Caco-2 (cell line): Measurements from ENCODE around the gene VWA3B. TPM values are rescaled to one million over a fixed set of nuclear protein-coding genes. Genes with fewer than 3 reads are reported as not detected.

Experiments
- BruUV-seq: library from RNA; stranded (reverse); fragments of 400-500 nt; replicated peaks from 2 replicates; lab custom pipeline; 2021; lab: Mats Ljungman, UMichigan
- CTCF ChIA-PET: fragments of 300-600 bp; sonication (Branson Sonifier 250); formaldehyde crosslinking; loops from one replicate; lab custom pipeline; 2022; ENCODE audit warnings: antibody characterized with exemption; lab: Charles Lee
- POLR2A ChIA-PET: fragments of 300-600 bp; sonication (Branson Sonifier 250); formaldehyde crosslinking; loops from one replicate; lab custom pipeline; 2022; ENCODE audit warnings: antibody characterized with exemption; lab: Charles Lee
- DNase-seq, 2 experiments: peaks; one replicate each; pipeline versions ENCODE4 v3.0.0 to v3.0.0-alpha.2; 2020 to 2022
- H3K27me3 ChIP-seq: replicated peaks from 2 replicates; pipeline ENCODE4 v1.6.0; 2011; ENCODE audit warnings: low read length; ENCODE audit not compliant: control insufficient read depth, insufficient read depth
- H3K36me3 ChIP-seq: 2 replicates; pipeline ENCODE4 v1.5.1; 2011; ENCODE audit warnings: low read length; ENCODE audit not compliant: control insufficient read depth, insufficient read depth
- H3K4me1 ChIP-seq: fragments of 250-450 bp; sonication (Bioruptor Pico); 2 replicates; pipeline ENCODE4 v1.5.1; 2020; ENCODE audit warnings: mild to moderate bottlenecking
- H3K4me3 ChIP-seq: 2 replicates; pipeline ENCODE4 v1.5.1; 2011; ENCODE audit warnings: low read depth, mild to moderate bottlenecking, control low read depth, low read length
- H3K9me3 ChIP-seq: fragments of 250-450 bp; sonication (Bioruptor Pico); 2 replicates; pipeline ENCODE4 v1.5.1; 2020; ENCODE audit warnings: mild to moderate bottlenecking, moderate library complexity
- H3K27ac Mint-ChIP-seq: one replicate; pipeline ENCODE4 v1.8.0; 2022; ENCODE audit warnings: mixed read lengths; ENCODE audit not compliant: unreplicated experiment
- H3K27me3 Mint-ChIP-seq: one replicate; pipeline ENCODE4 v1.8.0; 2022; ENCODE audit warnings: mixed read lengths; ENCODE audit not compliant: insufficient read depth, unreplicated experiment
- H3K36me3 Mint-ChIP-seq: one replicate; pipeline ENCODE4 v1.8.0; 2022; ENCODE audit warnings: mild to moderate bottlenecking, mixed read lengths; ENCODE audit not compliant: insufficient read depth, unreplicated experiment
- H3K4me1 Mint-ChIP-seq: one replicate; pipeline ENCODE4 v1.8.0; 2022; ENCODE audit warnings: low read depth, mixed read lengths; ENCODE audit not compliant: unreplicated experiment
- H3K4me3 Mint-ChIP-seq: one replicate; pipeline ENCODE4 v1.8.0; 2022; ENCODE audit warnings: mild to moderate bottlenecking, moderate library complexity, mixed read lengths; ENCODE audit not compliant: unreplicated experiment
- H3K9me3 Mint-ChIP-seq: one replicate; pipeline ENCODE4 v1.8.0; 2022; ENCODE audit warnings: mixed read lengths; ENCODE audit not compliant: unreplicated experiment
- CTCF ChIP-seq, 2 experiments: fragments of 200-600 bp in 1 of 2; IDR thresholded peaks; 1 replicate in 1 of 2; 2 replicates in 1 of 2; pipeline versions ENCODE4 v1.5.1 to v1.8.0; 2011 to 2022; ENCODE audit warnings: antibody characterized with exemption in 1 of 2, control low read depth in 1 of 2, inconsistent platforms in 1 of 2, low read depth in 1 of 2, low read length in 1 of 2, mild to moderate bottlenecking in 1 of 2, moderate library complexity in 1 of 2; ENCODE audit not compliant: insufficient read depth in 1 of 2, severe bottlenecking in 1 of 2, unreplicated experiment in 1 of 2
- intact Hi-C: fragments of 100-400 bp; cut with micrococcal nuclease; formaldehyde crosslinking; loops from one replicate; pipeline ENCODE4 v1.10.0; 2022; ENCODE audit not compliant: unreplicated experiment
- total RNA-seq: library from RNA; stranded (reverse); gene quantifications from 2 replicates; pipeline ENCODE4 v1.2.3, GENCODE V29; 2022

Gene VWA3B
- total RNA-seq, 1 experiment from 2014 or later: not detected

- Mint-ChIP-seq H3K27ac (no peak overlapping the region), H3K4me1 (no peaks in the 10 kb centered on the region), H3K36me3 (no peaks in the 10 kb centered on the region), H3K27me3 (peaks cover 21% of the 10 kb centered on the region), H3K9me3 (no peaks in the 10 kb centered on the region), H3K4me3 (no peak overlapping the region)
- no peak overlapping the region for H3K4me3 ChIP-seq
- no peak for DNase-seq
- intact Hi-C loops: no loop called here
- POLR2A ChIA-PET: no interaction called here
- CTCF ChIA-PET: no interaction called here
- TF ChIP-seq CTCF (IDR thresholded peaks at IDR 0.05; ENCODE audit: insufficient read depth in 1 of 2, low read depth in 1 of 2, low read length in 1 of 2, severe bottlenecking in 1 of 2, unreplicated experiment in 1 of 2): no peak
- no peaks in the 10 kb centered on the region for H3K9me3 ChIP-seq
- no peaks in the 10 kb centered on the region for H3K27me3 ChIP-seq
- H3K4me1 ChIP-seq: no peaks in the 10 kb centered on the region
- no peaks in the 10 kb centered on the region for H3K36me3 ChIP-seq
- BruUV-seq: no TSS peak
These were observed 247.6 kb downstream of the VWA3B start for GRCh38 chr2:98334439-98335078.

DNA sequence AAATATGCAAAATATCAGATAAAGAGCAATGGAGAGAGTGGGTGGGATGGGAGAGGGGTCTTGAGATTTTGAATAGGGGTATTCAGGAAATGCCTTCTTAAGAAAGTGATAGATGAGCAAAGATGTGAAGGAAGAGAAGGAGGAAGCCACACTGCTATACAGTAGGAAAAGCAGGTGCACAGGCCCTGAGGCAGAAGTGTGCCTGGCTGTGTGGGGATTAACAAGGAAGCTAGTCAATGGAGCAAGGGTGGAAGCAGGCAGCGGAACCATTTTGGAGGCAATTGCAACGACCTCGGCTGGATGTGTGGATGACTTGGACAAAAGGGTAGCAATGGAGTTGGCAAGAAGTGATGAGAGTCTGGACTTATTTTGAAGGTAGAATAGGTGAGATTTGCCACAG lies 248.3 kb downstream of the VWA3B start:
- Mint-ChIP-seq H3K4me1 (no peaks in the 10 kb centered on the region), H3K4me3 (no peak overlapping the region), H3K27me3 (peaks cover 23% of the 10 kb centered on the region), H3K36me3 (no peaks in the 10 kb centered on the region), H3K9me3 (no peaks in the 10 kb centered on the region), H3K27ac (no peak overlapping the region)
- no peak for TF ChIP-seq CTCF (IDR thresholded peaks at IDR 0.05; ENCODE audit: insufficient read depth in 1 of 2, low read depth in 1 of 2, low read length in 1 of 2, severe bottlenecking in 1 of 2, unreplicated experiment in 1 of 2)
- H3K27me3 ChIP-seq: no peaks in the 10 kb centered on the region
- no peaks in the 10 kb centered on the region for H3K4me1 ChIP-seq
- no peaks in the 10 kb centered on the region for H3K9me3 ChIP-seq
- DNase-seq: no peak
- BruUV-seq: no TSS peak
- ChIA-PET CTCF (no interaction called here), POLR2A (no interaction called here)
- no peaks in the 10 kb centered on the region for H3K36me3 ChIP-seq
- intact Hi-C loops: no loop called here
- no peak overlapping the region for H3K4me3 ChIP-seq

DNA sequence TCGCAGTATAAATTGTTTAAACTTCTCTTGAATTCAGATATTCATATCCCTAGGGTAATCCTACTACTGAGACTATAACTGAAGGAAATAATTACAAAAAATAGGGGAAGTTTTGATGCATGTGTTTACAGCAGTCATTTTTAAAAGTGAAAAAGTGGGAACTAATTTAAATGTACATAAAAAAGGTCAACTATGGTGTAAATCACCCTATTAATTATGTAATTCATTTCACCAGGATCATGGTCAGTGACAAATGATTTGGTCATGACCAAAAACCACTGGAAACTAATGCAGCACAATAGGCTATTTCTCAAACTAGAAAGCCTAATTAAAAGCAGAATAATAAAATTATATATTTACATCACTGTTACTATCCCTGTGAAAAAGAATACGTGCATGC lies 254.3 kb downstream of the VWA3B start:
- H3K27ac Mint-ChIP-seq: no peak overlapping the region
- peaks cover 25% of the 10 kb centered on the region for H3K27me3 Mint-ChIP-seq
- no peaks in the 10 kb centered on the region for H3K36me3 ChIP-seq
- no peaks in the 10 kb centered on the region for H3K36me3 Mint-ChIP-seq
- BruUV-seq: no TSS peak
- no peaks in the 10 kb centered on the region for H3K9me3 ChIP-seq
- ChIA-PET POLR2A (no interaction called here), CTCF (no interaction called here)
- H3K4me1 ChIP-seq: no peaks in the 10 kb centered on the region
- H3K27me3 ChIP-seq: no peaks in the 10 kb centered on the region
- intact Hi-C loops: no loop called here
- TF ChIP-seq CTCF (IDR thresholded peaks at IDR 0.05; ENCODE audit: insufficient read depth in 1 of 2, low read depth in 1 of 2, low read length in 1 of 2, severe bottlenecking in 1 of 2, unreplicated experiment in 1 of 2): no peak
- H3K4me3 ChIP-seq: no peak overlapping the region
- H3K9me3 Mint-ChIP-seq: no peaks in the 10 kb centered on the region
- H3K4me1 Mint-ChIP-seq: no peaks in the 10 kb centered on the region
- DNase-seq: no peak
- no peak overlapping the region for H3K4me3 Mint-ChIP-seq
